HEK293 (cell line): ENCODE results near the gene TPRN.
A peak's percentile ranks its signal among the peaks of the same experiment; 100 is the strongest.

Experiments
- CTCF ChIA-PET: fragments of 350-600 bp; formaldehyde crosslinking; extraction: SDS; loops from one replicate; lab custom pipeline; 2021; ENCODE audit warnings: antibody characterized with exemption; lab: Yijun Ruan, JAX
- POLR2A ChIA-PET: fragments of 300-600 bp; formaldehyde crosslinking; extraction: SDS; loops from one replicate; lab custom pipeline; 2020; ENCODE audit warnings: antibody characterized with exemption, inconsistent platforms; lab: Yijun Ruan, JAX
- H3K27ac ChIP-seq: fragments of 200-500 bp; sonication (Bioruptor generic); 2 replicates; pipeline ENCODE4 v1.5.1; 2014; ENCODE audit warnings: low read depth, low read length, control low read depth, inconsistent platforms; ENCODE audit errors: extremely low read depth
- H3K36me3 ChIP-seq, 2 experiments: fragments of 200-500 bp in 1 of 2; sonication (Bioruptor generic) in 1 of 2; 1 replicate in 1 of 2; 2 replicates in 1 of 2; pipeline ENCODE4 v1.5.1; 2014 to 2017; ENCODE audit warnings: inconsistent platforms in 2 of 2, low read length in 2 of 2; ENCODE audit not compliant: control insufficient read depth in 2 of 2, insufficient read depth in 1 of 2
- H3K4me1 ChIP-seq: fragments of 200-500 bp; sonication (Bioruptor generic); 2 replicates; pipeline ENCODE4 v1.5.1; 2014; ENCODE audit warnings: mild to moderate bottlenecking, low read length, inconsistent platforms; ENCODE audit not compliant: control insufficient read depth, insufficient read depth
- H3K4me3 ChIP-seq: 2 replicates; pipeline ENCODE4 v1.5.1; 2011; ENCODE audit warnings: low read depth, mild to moderate bottlenecking, control low read depth, low read length, moderate library complexity
- H3K9me3 ChIP-seq: fragments of 200-500 bp; sonication (Bioruptor generic); 2 replicates; pipeline ENCODE4 v1.5.1; 2014; ENCODE audit warnings: low read depth, low read length, inconsistent platforms; ENCODE audit not compliant: control insufficient read depth, insufficient read depth
- GLIS1 ChIP-seq: fragments of 450-650 bp; formaldehyde crosslinking; IDR thresholded peaks from 2 replicates; pipeline ENCODE4 v1.5.1; 2016; ENCODE audit warnings: missing biosample characterization, missing genetic modification characterization
- GLIS2 ChIP-seq: fragments of 450-650 bp; formaldehyde crosslinking; IDR thresholded peaks from 2 replicates; pipeline ENCODE4 v1.5.1; 2016; ENCODE audit warnings: missing biosample characterization, missing genetic modification characterization
- KLF1 ChIP-seq: fragments of 450-650 bp; formaldehyde crosslinking; IDR thresholded peaks from 2 replicates; pipeline ENCODE4 v1.5.1; 2016; ENCODE audit warnings: missing biosample characterization, missing genetic modification characterization
- OVOL3 ChIP-seq: fragments of 450-650 bp; formaldehyde crosslinking; IDR thresholded peaks from 2 replicates; pipeline ENCODE4 v1.5.1; 2016; ENCODE audit warnings: missing biosample characterization, missing genetic modification characterization
- ZBTB1 ChIP-seq: fragments of 450-650 bp; formaldehyde crosslinking; IDR thresholded peaks from 2 replicates; pipeline ENCODE4 v1.5.1; 2016; ENCODE audit warnings: missing biosample characterization, missing genetic modification characterization
- ZBTB21 ChIP-seq: fragments of 450-650 bp; formaldehyde crosslinking; IDR thresholded peaks from 2 replicates; pipeline ENCODE4 v1.5.1; 2017; ENCODE audit warnings: missing biosample characterization, missing genetic modification characterization
- ZBTB8A ChIP-seq: fragments of 450-650 bp; formaldehyde crosslinking; IDR thresholded peaks from 2 replicates; pipeline ENCODE4 v1.5.1; 2016; ENCODE audit warnings: missing biosample characterization, missing genetic modification characterization
- ZIC2 ChIP-seq: fragments of 450-650 bp; formaldehyde crosslinking; IDR thresholded peaks from 2 replicates; pipeline ENCODE4 v1.5.1; 2016; ENCODE audit warnings: missing biosample characterization, missing genetic modification characterization
- ZNF138 ChIP-seq: fragments of 450-650 bp; formaldehyde crosslinking; IDR thresholded peaks from 2 replicates; pipeline ENCODE4 v1.5.1; 2016; ENCODE audit warnings: missing biosample characterization, missing genetic modification characterization, borderline replicate concordance
- ZNF19 ChIP-seq: fragments of 450-650 bp; formaldehyde crosslinking; IDR thresholded peaks from 2 replicates; pipeline ENCODE4; 2016; ENCODE audit warnings: missing biosample characterization, missing genetic modification characterization, low read depth
- ZNF311 ChIP-seq: fragments of 450-650 bp; formaldehyde crosslinking; IDR thresholded peaks from 2 replicates; pipeline ENCODE4 v1.5.1; 2017; ENCODE audit warnings: missing biosample characterization, missing genetic modification characterization, borderline replicate concordance
- ZNF426 ChIP-seq: fragments of 450-650 bp; formaldehyde crosslinking; IDR thresholded peaks from 2 replicates; pipeline ENCODE4 v1.5.1; 2017; ENCODE audit warnings: missing biosample characterization, missing genetic modification characterization, mild to moderate bottlenecking, inconsistent platforms, moderate library complexity
- ZNF433 ChIP-seq: fragments of 450-650 bp; formaldehyde crosslinking; IDR thresholded peaks from 2 replicates; pipeline ENCODE4 v1.5.1; 2016; ENCODE audit warnings: missing biosample characterization, missing genetic modification characterization, low read depth
- ZNF529 ChIP-seq: fragments of 450-650 bp; formaldehyde crosslinking; IDR thresholded peaks from 2 replicates; pipeline ENCODE4 v1.5.1; 2017; ENCODE audit warnings: missing genetic modification characterization, missing biosample characterization; ENCODE audit not compliant: insufficient replicate concordance
- ZNF549 ChIP-seq: fragments of 450-650 bp; IDR thresholded peaks from 2 replicates; pipeline ENCODE4 v1.5.1; 2018; ENCODE audit warnings: missing biosample characterization, missing genetic modification characterization, mild to moderate bottlenecking, inconsistent platforms, moderate library complexity
- ZNF600 ChIP-seq: fragments of 450-650 bp; formaldehyde crosslinking; IDR thresholded peaks from 2 replicates; pipeline ENCODE4 v1.5.1; 2016; ENCODE audit warnings: missing biosample characterization, missing genetic modification characterization
- ZNF76 ChIP-seq: fragments of 450-650 bp; formaldehyde crosslinking; IDR thresholded peaks from 2 replicates; pipeline ENCODE4; 2016; ENCODE audit warnings: low read depth, missing biosample characterization, missing genetic modification characterization, borderline replicate concordance
- ZNF837 ChIP-seq: fragments of 450-650 bp; formaldehyde crosslinking; IDR thresholded peaks from 2 replicates; pipeline ENCODE4 v1.5.1; 2016; ENCODE audit warnings: missing biosample characterization, missing genetic modification characterization
- ZSCAN16 ChIP-seq: fragments of 450-650 bp; formaldehyde crosslinking; IDR thresholded peaks from 2 replicates; pipeline ENCODE4 v1.5.1; 2016; ENCODE audit warnings: missing biosample characterization, missing genetic modification characterization
- TF ChIP-seq, protein P1 (sequence below): fragments of 450-650 bp; formaldehyde crosslinking; IDR thresholded peaks from 2 replicates; pipeline ENCODE4 v1.5.1; 2016; ENCODE audit warnings: missing biosample characterization, missing genetic modification characterization
- TF ChIP-seq, protein P2 (sequence below): fragments of 450-650 bp; formaldehyde crosslinking; IDR thresholded peaks from 2 replicates; pipeline ENCODE4 v1.5.1; 2016; ENCODE audit warnings: missing biosample characterization, missing genetic modification characterization
- TF ChIP-seq, protein P3 (sequence below): sonication (generic); formaldehyde crosslinking; IDR thresholded peaks from 2 replicates; pipeline ENCODE4 v1.8.1; 2022; ENCODE audit warnings: mild to moderate bottlenecking, moderate library complexity, missing genetic modification reagents
- TF ChIP-seq, protein P4 (sequence below): fragments of 450-650 bp; formaldehyde crosslinking; IDR thresholded peaks from 2 replicates; pipeline ENCODE4 v1.5.1; 2016; ENCODE audit warnings: missing biosample characterization, missing genetic modification characterization

The TPRN gene

GRCh38 chr9:137229903-137230704 is 29.6 kb upstream of the TPRN start:
- POLR2A ChIA-PET, result interaction anchor here (0.6 to 17.2 kb wide), 6 partner anchors 11 to 160 kb away, joined by 3 to 304 read pairs (median 8); partner anchors contain the start of genes NDOR1, SAPCD2, SSNA1 and TMEM203
- TF ChIP-seq ZNF433 (tag by site-specific recombination), result no peak
- no peak for TF ChIP-seq ZNF19 (tag by site-specific recombination)
- TF ChIP-seq ZNF529 (tag by site-specific recombination), result no peak
- TF ChIP-seq ZNF549 (tag by site-specific recombination), result no peak
- TF ChIP-seq ZBTB1 (tag by site-specific recombination), result no peak
- TF ChIP-seq ZNF76 (tag by site-specific recombination), result no peak
- no peak for TF ChIP-seq ZNF138 (tag by site-specific recombination)
- no peak for TF ChIP-seq ZSCAN16 (tag by site-specific recombination)
- TF ChIP-seq, protein P1, sequence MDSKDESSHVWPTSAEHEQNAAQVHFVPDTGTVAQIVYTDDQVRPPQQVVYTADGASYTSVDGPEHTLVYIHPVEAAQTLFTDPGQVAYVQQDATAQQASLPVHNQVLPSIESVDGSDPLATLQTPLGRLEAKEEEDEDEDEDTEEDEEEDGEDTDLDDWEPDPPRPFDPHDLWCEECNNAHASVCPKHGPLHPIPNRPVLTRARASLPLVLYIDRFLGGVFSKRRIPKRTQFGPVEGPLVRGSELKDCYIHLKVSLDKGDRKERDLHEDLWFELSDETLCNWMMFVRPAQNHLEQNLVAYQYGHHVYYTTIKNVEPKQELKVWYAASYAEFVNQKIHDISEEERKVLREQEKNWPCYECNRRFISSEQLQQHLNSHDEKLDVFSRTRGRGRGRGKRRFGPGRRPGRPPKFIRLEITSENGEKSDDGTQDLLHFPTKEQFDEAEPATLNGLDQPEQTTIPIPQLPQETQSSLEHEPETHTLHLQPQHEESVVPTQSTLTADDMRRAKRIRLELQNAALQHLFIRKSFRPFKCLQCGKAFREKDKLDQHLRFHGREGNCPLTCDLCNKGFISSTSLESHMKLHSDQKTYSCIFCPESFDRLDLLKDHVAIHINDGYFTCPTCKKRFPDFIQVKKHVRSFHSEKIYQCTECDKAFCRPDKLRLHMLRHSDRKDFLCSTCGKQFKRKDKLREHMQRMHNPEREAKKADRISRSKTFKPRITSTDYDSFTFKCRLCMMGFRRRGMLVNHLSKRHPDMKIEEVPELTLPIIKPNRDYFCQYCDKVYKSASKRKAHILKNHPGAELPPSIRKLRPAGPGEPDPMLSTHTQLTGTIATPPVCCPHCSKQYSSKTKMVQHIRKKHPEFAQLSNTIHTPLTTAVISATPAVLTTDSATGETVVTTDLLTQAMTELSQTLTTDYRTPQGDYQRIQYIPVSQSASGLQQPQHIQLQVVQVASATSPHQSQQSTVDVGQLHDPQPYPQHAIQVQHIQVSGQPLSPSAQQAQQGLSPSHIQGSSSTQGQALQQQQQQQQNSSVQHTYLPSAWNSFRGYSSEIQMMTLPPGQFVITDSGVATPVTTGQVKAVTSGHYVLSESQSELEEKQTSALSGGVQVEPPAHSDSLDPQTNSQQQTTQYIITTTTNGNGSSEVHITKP (tag by site-specific recombination), result peak; percentile 59
- no peak for TF ChIP-seq ZBTB21
- TF ChIP-seq KLF1 (tag by site-specific recombination), result peak; percentile 44
- no peak for TF ChIP-seq OVOL3 (tag by site-specific recombination)
- peak; percentile 80 for TF ChIP-seq ZNF600 (tag by site-specific recombination)
- TF ChIP-seq, protein P2, sequence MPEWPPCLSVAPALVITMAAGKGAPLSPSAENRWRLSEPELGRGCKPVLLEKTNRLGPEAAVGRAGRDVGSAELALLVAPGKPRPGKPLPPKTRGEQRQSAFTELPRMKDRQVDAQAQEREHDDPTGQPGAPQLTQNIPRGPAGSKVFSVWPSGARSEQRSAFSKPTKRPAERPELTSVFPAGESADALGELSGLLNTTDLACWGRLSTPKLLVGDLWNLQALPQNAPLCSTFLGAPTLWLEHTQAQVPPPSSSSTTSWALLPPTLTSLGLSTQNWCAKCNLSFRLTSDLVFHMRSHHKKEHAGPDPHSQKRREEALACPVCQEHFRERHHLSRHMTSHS (tag by site-specific recombination), result no peak
- TF ChIP-seq GLIS2, result peak; percentile 49
- no peak for TF ChIP-seq ZNF837 (tag by site-specific recombination)
- TF ChIP-seq ZNF426 (tag by site-specific recombination), result no peak
- TF ChIP-seq, protein P3, sequence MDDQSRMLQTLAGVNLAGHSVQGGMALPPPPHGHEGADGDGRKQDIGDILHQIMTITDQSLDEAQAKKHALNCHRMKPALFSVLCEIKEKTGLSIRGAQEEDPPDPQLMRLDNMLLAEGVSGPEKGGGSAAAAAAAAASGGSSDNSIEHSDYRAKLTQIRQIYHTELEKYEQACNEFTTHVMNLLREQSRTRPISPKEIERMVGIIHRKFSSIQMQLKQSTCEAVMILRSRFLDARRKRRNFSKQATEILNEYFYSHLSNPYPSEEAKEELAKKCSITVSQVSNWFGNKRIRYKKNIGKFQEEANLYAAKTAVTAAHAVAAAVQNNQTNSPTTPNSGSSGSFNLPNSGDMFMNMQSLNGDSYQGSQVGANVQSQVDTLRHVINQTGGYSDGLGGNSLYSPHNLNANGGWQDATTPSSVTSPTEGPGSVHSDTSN (CRISPR knock-in tag), result no peak
- peak; percentile 86 for TF ChIP-seq ZIC2 (tag by site-specific recombination)
- TF ChIP-seq, protein P4, sequence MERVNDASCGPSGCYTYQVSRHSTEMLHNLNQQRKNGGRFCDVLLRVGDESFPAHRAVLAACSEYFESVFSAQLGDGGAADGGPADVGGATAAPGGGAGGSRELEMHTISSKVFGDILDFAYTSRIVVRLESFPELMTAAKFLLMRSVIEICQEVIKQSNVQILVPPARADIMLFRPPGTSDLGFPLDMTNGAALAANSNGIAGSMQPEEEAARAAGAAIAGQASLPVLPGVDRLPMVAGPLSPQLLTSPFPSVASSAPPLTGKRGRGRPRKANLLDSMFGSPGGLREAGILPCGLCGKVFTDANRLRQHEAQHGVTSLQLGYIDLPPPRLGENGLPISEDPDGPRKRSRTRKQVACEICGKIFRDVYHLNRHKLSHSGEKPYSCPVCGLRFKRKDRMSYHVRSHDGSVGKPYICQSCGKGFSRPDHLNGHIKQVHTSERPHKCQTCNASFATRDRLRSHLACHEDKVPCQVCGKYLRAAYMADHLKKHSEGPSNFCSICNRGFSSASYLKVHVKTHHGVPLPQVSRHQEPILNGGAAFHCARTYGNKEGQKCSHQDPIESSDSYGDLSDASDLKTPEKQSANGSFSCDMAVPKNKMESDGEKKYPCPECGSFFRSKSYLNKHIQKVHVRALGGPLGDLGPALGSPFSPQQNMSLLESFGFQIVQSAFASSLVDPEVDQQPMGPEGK (tag by site-specific recombination), result peak; percentile 19; the same call in 1 of the 2 replicates
- peak; percentile 67 for TF ChIP-seq GLIS1 (tag by site-specific recombination)
- TF ChIP-seq ZNF311, result no peak
- 0 out of 2 replicates have a peak, but pooled peaks have one; percentile 29 for TF ChIP-seq ZBTB8A (tag by site-specific recombination)
- TF ChIP-seq, all 188 proteins: peak for 8

More at GRCh38 chr9:137229903-137230704, 29.6 kb upstream of the TPRN start:
- H3K27ac ChIP-seq, result no peak overlapping the region
- no peaks in the 10 kb centered on the region for H3K9me3 ChIP-seq
- H3K4me1 ChIP-seq, result no peaks in the 10 kb centered on the region
- no peak overlapping the region for H3K4me3 ChIP-seq
- CTCF ChIA-PET, result interaction anchor here (0.6 to 5.6 kb wide), 7 partner anchors 50 to 332 kb away, joined by 3 to 69 read pairs (median 3); partner anchors contain the start of gene NPDC1
- H3K36me3 ChIP-seq, result no peaks in the 10 kb centered on the region
